Sciatic nerve (tissue), 2 donors: ENCODE data around the gene CLEC11A. TPM values are rescaled to one million over a fixed set of nuclear protein-coding genes. Genes with fewer than 3 reads are reported as not detected.
"Not testable (repeated sequence)": the region's sequence is repeated elsewhere in the genome, so short reads cannot be mapped to it uniquely, and the experiment has no call there.

Experiments used
- ATAC-seq: fragments of 200-7000 bp; cut with Tn5 transposase; one replicate; pipeline ENCODE4 v1.9.1; 2020; ENCODE audit warnings: mild to moderate bottlenecking, moderate library complexity
- DNase-seq: peaks from one replicate; pipeline ENCODE4 v3.0.0-alpha.2; 2020; ENCODE audit warnings: low spot score
- intact Hi-C: fragments of 100-400 bp; cut with DNase I; formaldehyde crosslinking; loops from one replicate; pipeline ENCODE4 v1.14.2; 2022
- total RNA-seq: library from RNA; stranded (reverse); fragmentation: NEBNext Ultra II Directional; extraction: Animal tissue kit (Norgen Biotek cat#: 25700); gene quantifications from one replicate; pipeline ENCODE4 v1.2.1, GENCODE V29; 2021
- donor health status: DM: no; HTN: no; CAD: no.
- donor health status: DM: no; HTN: no; CAD: no.

CLEC11A gene
- total RNA-seq, 1 donor from 2014 or later, result 16.6 TPM

DNA sequence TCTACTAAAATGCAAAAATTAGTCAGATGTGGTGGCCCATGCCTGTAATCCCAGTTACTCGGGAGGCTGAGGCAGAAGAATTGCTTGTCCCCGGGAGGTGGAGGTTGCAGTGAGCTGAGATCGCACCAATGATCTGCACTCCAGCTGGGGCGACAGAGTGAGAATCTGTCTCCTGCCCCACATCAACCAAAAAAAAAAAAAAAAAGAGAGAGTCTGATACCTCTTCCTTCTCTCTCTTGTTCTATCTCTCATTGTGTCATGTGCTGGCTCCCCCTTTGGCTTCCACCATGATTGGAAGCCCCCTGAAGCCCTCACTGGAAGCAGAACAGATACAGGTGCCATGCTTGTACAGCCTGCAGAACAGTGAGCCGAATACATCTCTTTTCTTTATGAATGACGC, 20.4 kb downstream of the CLEC11A start:
- DNase-seq (no peak), ATAC-seq (no peak)
- intact Hi-C loops, result no loop called here

DNA sequence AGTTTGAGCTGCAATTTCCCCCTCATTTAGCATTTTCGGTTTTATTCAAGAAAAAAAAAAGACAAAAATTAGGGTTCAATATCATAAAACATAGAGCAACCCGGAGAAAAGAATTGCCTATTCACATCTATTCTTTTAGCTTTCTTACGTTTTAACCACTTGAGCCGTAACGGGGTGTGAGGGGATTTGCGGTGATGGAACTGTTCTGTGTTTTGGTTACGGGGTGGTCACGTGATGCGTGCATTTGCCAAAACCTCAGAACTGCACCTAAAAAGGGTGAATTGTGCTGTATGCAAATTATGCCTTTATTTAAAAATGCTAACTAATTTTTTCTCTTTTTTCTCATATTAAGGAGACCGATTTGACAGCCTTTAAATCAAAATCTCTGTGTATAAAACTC, 22.1 kb downstream of the CLEC11A start:
- intact Hi-C loops, result no loop called here
- ATAC-seq, result no peak
- no peak for DNase-seq

- ATAC-seq, intact Hi-C loops, DNase-seq: not testable (repeated sequence)
These were observed 24.0 kb downstream of the CLEC11A start for GRCh38 chr19:50747141-50747540.

- no peak for ATAC-seq
- intact Hi-C loops, result no loop called here
These were observed 26.3 kb downstream of the CLEC11A start for GRCh38 chr19:50749490-50749889.

DNA sequence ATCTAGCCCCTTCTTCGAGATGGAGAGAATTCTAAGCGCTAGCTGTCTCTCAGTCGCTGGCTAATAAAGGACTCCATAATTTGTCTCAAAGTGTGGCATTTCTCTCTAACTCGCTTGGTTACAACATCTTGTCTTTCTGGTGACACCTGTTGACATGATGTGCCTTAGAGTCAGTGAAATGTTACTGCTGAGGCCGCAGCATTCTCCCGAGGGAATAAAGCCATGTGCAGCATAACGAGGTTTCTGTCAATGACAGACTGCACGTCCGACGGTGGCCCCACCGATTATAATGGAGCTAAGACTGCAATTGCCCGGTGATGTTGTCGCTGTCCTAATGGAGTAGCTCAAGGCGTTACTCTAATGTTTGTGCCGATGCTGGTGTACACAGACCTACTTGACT, 26.8 kb downstream of the CLEC11A start:
- DNase-seq, result no peak
- ATAC-seq, result no peak
- intact Hi-C loops, result no loop called here

More at GRCh38 chr19:50749490-50749889, 26.3 kb downstream of the CLEC11A start:
- DNase-seq, result no peak

DNA sequence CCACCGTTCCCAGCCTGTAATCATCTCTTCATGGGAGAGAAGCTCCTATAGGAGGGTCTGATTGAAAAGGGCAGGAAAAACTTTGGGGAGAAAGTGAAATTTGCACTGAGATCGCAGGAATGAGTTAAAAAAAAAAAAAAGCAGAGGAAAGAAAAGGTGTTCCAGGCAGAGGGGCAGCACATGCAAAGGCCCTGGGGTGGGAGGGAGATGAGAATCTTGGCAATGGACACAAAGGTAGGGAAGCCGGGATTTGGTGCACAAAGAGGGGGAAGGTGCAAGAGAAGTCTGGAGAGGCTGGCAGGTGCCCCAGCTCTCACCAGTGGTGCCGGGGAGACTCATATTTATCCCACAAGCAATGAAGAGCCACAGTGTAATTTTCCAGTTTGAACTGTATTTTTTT, 30.7 kb downstream of the CLEC11A start:
- DNase-seq (no peak), ATAC-seq (no peak)
- intact Hi-C loops, result no loop called here

GRCh38 chr19:50756244-50756643, 33.1 kb downstream of the CLEC11A start:
- ATAC-seq, intact Hi-C loops: not testable (repeated sequence)

DNA sequence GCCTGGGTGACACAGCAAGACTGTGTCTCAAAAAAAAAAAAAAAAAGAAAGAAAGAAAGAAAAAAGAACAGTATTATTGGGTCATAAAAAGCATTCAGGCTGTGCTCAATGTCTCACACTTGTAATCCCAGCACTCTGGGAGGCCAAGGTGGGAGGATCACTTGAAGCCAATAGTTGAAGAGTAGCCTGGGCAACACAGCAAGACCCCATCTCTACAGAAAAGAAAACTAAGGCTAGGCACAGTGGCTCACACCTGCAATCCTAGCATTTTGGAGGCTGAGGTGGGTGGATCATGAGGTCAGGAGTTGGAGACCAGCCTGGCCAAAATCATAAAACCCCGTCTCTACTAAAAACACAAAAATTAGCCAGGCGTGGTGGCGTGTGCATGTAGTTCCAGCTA, 34.5 kb downstream of the CLEC11A start:
- intact Hi-C loops, ATAC-seq, DNase-seq: not testable (repeated sequence)

More at GRCh38 chr19:50756244-50756643, 33.1 kb downstream of the CLEC11A start:
- not testable (repeated sequence) for DNase-seq

DNA sequence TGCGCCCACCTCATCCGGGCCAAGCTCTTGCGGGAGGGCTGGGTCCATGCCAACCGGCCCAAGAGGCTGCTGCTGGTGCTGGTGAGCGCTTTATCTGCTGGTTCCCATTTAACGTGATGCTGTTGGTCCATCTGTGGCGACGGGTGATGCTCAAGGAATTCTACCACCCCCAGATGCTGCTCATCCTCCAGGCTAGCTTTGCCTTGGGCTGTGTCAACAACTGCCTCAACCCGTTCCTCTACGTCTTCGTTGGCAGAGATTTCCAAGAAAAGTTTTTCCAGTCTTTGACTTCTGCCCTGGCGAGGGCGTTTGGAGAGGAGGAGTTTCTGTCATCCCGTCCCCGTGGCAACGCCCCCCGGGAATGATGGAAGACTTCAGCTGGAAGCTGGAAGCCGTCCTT, 35.9 kb downstream of the CLEC11A start:
- ATAC-seq, DNase-seq, intact Hi-C loops: not testable (repeated sequence)

DNA sequence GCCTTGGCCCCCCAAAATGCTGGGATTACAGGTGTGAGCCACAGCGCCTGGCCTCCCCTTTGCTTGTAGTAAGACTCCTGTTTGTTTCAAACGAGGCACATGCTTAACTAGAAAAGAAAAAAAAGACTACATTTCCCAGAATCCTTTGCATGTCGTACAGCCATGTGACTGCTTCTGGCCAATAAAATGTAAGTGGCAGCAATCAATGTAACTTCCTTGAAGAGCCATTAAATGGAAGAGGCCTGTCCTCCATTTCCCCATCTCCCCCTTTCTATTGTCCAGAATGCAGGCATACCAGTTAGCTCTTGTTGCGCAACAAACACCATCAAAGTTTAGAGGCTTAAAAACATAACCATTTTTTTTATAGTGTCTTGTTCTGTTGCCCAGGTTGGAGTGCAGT, 36.7 kb downstream of the CLEC11A start:
- intact Hi-C loops, result no loop called here
- ATAC-seq (no peak), DNase-seq (no peak)

- ATAC-seq, intact Hi-C loops, DNase-seq: not testable (repeated sequence)
These were observed 38.3 kb downstream of the CLEC11A start for GRCh38 chr19:50761501-50761900.

DNA sequence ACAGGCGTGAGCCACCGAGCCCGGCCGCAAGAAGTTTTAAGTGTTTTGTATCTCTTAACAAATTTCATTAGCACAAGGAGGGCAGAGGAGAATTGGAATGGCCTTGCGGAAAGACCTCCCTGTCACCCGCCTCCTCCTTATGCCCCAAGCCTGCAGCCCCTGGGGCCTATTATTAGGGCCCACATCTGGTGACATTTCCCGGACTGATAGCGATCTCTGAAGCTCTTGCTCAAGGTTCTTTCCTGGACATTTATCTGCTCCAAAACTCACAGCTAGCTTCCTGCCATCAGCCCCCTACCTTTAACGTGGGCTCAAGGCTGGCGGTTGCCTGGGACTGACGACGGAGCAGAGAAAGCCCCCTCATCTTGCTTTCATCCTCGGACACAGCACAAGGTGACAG, 40.4 kb downstream of the CLEC11A start:
- intact Hi-C loops, ATAC-seq, DNase-seq: not testable (repeated sequence)

DNA sequence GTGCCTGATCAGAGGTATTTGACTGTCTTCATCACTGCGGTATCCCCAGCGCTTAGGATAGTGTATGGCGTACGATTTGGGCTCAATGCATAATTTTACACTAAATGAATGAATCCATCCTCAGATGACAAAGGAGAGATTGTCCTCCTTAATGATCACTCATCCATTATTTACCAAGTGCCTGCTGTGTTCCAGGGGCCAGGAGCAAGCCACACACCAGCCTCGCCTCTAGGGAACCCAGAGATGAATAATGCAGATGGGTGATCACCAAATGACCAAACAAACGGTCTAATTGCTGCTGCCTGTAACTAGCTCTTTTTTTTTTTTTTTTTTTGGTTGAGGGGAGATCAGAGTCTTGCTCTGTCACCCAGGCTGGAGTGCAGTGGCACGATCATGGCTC, 41.2 kb downstream of the CLEC11A start:
- no peak for ATAC-seq
- no peak for DNase-seq
- intact Hi-C loops, result no loop called here

- DNase-seq, intact Hi-C loops, ATAC-seq: not testable (repeated sequence)
These were observed 43.6 kb downstream of the CLEC11A start for GRCh38 chr19:50766746-50767145.

GRCh38 chr19:50767263-50767662, 44.1 kb downstream of the CLEC11A start:
- DNase-seq, intact Hi-C loops, ATAC-seq: not testable (repeated sequence)

DNA sequence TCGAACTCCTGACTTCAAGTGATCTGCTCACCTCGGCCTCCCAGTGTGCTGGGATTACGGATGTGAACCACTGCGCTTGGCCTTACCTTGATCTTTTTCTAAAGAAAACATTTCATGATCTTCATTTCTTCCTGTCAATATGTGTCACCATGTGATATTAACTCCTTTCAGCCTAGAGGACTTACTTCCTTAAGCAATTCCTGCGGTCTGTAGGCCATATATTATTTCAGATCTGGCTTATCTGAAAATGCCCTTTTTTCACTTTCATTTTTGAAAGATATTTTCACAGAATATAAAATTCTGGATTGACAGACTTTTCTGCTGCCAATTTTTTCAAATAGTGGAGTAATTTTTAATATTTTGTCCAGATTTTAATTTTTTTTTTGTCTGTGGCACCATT, 45.1 kb downstream of the CLEC11A start:
- intact Hi-C loops, result no loop called here
- no peak for DNase-seq
- ATAC-seq, result no peak

DNA sequence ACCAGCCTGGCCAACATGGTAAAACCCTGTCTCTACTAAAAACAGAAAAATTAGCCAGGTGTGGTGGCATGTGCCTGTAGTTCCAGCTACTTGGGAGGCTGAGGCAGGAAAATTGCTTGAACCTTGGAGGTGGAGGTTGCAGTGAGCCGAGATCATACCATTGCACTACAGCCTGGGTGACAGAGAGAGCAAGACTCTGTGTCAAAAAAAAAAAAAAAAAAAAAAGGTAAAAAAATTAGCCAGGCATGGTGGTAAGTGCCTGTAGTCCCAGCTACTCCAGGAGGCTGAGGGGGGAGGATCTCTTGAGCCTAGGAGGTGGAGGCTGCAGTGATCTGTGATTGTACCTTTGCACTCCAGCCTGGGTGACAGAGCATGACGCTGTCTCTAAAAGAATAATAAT, 47.0 kb downstream of the CLEC11A start, which contains the start of gene GPR32:
GPR32 (plus strand) TSS at position 301 of the 400 bp plus-strand sequence. CDS start 137 bp downstream, outside the sequence.
- ATAC-seq, DNase-seq, intact Hi-C loops: not testable (repeated sequence)

- intact Hi-C loops, result no loop called here
- DNase-seq (no peak), ATAC-seq (no peak)
These were observed 47.7 kb downstream of the CLEC11A start for GRCh38 chr19:50770888-50771287.

DNA sequence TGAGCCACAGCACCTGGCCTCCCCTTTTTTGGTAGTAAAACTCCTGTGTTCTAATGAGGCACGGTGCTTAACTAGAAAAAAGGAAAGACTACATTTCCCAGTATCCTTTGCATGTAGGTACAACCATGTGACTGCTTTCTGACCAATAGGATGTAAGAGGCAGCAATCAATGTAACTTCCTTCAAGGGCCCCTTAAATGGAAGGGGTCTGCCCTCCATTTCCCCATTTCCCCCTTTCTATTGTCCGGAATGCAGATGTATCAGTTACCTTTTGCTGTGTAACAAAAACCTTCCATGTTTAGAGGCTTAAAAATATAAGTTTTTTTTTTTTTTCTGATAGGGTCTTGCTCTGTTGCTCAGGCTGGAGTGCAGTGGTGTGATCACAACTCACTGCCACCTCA, 49.3 kb downstream of the CLEC11A start:
- DNase-seq, result no peak
- intact Hi-C loops, result no loop called here
- no peak for ATAC-seq

DNA sequence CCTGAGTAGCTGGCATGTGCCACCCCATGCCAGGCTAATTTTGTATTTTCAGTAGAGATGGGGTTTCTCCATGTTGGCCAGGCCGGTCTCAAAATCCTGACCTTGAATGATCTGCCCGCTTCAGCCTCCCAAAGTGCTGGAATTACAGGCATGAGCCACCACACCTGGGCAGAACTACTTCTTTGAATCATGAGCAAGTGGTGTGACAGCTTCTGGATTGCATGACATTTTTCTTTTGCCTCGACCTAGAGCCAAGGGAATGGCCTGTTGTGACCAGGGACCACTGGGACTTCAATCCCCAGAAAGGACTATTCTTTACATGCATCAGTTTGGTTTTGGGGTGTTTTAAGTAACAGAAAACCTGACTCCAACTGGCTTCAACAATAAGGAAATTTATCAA, 49.7 kb downstream of the CLEC11A start:
- intact Hi-C loops, DNase-seq: not testable (repeated sequence)

DNA sequence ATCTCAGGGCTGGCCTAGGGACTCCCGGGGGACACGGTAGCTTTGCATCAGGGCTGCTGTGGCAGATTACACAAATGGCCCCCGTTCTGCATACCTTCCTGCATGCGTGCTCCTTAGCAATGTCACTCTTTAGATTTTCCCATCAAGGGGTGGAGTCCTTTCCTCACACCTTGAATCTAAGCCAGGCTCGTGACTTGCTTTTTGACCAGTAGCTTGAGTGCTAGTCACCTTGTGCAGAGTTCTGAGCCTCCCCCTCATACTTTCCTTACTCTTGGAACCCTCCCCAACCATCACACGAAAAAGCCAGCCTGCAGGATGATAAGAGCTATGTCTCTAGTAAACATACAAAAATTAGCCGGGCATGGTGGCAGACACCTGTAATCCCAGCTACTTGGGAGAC, 50.3 kb downstream of the CLEC11A start:
- ATAC-seq, intact Hi-C loops, DNase-seq: not testable (repeated sequence)

More for the DNA sequence above, 49.7 kb downstream of the CLEC11A start:
- ATAC-seq, result not testable (repeated sequence)
